Left renal pelvis (tissue), 4 donors: Measurements from ENCODE around the gene E4F1. TPM values are rescaled to one million over a fixed set of nuclear protein-coding genes. Genes with fewer than 3 reads are reported as not detected.

Experiments used
- DNase-seq, 4 donors: peaks; one replicate each; pipeline ENCODE4 v3.0.0-alpha.2; 2013; ENCODE audit warnings: low read depth in 4 of 4, low spot score in 3 of 4
- polyA plus RNA-seq, 4 donors: library from polyadenylated mRNA; unstranded; fragments of 120-200 nt; gene quantifications; one replicate each; pipeline ENCODE4 v1.2.1, GENCODE V29; 2013; ENCODE audit not compliant: insufficient read length in 4 of 4

The E4F1 gene
- polyA plus RNA-seq, 4 donors = 13.8 to 24.3 (median 15.7) TPM

DNA sequence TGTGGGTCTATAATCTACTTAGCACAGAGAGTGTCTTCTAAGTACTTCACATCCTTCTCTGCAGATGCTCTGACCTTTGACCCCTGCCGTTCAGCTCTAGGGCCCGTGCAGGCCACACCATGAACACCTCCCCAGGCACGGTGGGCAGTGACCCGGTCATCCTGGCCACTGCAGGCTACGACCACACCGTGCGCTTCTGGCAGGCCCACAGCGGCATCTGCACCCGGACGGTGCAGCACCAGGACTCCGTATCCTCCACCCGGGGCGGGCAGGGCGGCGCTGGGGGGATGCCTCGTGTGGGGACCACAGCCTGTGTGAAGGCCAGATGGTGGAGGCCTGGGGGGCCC lies 17.5 kb upstream of the E4F1 start:
- DNase-seq = no peak

DNA sequence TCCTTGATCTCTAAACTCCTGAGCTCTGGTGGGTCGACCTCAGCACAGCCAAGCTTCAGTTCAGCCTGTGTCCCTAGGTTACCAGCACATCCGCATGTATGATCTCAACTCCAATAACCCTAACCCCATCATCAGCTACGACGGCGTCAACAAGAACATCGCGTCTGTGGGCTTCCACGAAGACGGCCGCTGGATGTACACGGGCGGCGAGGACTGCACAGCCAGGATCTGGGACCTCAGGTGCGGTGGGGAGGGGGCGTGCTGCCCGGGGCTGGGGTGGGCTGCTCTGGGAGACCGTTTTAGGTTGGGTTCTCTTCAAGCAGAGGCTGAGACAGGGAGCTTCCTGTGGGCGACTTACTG lies 17.0 kb upstream of the E4F1 start:
- no peak for DNase-seq

DNA sequence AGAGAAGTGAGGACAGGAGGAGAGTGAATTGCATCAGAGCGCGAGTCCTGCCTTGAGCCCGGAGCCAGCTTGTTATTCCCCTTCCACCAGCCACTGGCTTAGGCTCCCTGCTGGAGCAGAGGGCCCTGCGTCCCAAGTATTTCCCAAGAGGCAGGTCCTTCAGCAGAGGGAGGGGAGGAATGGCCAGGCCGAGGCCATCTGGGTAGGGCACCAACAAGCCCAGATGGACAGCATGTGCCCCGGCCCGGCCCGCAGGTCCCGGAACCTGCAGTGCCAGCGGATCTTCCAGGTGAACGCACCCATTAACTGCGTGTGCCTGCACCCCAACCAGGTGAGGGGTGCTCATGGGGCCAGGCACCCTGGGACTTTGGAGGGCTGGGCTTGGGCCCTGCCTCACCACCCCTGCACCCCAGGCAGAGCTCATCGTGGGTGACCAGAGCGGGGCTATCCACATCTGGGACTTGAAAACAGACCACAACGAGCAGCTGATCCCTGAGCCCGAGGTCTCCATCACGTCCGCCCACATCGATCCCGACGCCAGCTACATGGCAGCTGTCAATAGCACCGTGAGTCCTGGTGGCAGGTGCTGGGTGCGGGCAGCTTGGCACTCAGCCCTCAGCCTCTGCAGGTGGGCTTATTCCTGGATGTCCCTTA lies 16.5 kb upstream of the E4F1 start:
- no peak for DNase-seq

DNA sequence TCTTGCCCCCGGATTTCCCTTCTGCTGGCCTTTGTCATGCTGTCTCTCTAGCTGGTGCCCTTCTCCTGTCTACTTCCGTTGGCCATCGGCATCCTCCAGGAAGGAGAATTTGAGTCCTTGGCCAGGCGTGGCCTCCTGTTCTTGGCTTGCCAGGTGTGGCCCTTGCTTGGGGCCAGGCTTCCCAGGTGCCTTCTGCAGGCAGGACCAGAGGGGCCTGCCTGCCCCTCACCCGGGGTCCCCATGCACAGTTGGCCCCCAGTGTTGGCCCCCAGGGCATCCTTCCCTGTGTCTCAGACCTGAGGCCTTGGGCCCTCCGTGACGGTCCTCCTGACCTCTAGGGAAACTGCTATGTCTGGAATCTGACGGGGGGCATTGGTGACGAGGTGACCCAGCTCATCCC lies 15.5 kb upstream of the E4F1 start:
- DNase-seq = no peak

DNA sequence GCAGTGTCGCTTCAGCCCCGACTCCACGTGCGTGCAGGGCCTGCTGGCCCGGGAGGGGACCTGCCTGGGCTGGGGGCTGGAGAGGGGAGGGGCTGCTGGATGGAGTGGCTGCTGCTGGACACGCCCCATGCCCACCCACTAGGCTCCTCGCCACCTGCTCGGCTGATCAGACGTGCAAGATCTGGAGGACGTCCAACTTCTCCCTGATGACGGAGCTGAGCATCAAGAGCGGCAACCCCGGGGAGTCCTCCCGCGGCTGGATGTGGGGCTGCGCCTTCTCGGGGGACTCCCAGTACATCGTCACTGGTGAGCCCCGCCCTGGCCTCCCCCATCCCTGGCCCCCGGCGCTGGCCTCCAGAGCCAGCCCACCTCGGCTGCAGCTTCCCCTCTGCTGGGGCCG lies 15.1 kb upstream of the E4F1 start:
- no peak for DNase-seq

DNA sequence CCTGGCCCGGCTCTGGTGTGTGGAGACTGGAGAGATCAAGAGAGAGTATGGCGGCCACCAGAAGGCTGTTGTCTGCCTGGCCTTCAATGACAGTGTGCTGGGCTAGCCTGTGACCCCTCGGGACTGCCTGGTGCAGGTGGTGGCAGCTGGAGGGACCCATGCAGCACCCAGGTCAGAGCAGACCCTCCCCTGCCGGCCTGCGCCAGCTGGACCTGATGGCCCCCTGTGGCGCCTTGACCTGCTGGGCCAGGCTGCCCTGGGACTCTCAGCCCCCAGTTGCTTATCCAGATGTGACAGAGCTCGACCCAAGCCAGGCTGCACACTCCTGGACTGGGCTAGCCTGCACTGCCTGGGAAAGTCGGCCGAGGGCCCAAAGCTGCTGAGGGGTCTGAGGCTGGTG lies 14.6 kb upstream of the E4F1 start:
- DNase-seq = no peak

DNA sequence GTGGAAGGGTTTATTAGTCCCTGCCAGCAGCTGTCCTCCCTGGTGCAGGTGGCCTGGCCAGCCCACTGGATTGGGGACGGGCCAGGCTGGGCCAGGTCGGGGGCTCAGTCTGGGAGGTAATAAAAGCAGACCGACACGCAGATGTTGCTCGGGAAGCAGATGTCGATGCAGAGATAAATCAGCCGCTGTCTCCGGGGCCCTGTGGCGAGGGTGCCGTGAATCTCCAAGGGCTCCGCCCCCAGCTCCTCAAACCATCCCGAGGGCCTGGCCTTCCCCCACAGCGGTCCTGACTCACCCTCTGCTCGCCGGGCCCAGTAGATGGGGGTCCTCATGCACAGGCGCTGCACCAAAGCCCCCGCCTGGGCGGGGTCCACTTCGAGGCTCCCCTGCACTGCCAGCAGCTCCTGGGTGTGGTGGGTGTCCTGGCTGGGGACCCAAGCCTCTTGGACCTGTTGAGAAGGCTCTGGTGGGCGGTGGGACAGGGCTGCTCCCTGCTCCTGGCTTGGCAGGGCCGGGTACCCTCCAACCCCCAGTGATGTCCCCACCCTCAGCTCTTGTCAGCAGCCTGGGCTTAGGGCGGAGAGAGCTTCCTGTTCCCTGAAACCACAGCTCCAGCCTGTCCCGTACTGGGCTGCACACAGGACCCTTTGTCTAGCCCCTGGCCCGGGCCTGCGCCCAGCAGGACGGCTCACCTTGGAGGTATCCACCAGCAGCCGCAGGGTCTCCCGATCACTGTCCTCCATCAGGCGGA lies 14.0 kb upstream of the E4F1 start:
- DNase-seq = no peak

DNA sequence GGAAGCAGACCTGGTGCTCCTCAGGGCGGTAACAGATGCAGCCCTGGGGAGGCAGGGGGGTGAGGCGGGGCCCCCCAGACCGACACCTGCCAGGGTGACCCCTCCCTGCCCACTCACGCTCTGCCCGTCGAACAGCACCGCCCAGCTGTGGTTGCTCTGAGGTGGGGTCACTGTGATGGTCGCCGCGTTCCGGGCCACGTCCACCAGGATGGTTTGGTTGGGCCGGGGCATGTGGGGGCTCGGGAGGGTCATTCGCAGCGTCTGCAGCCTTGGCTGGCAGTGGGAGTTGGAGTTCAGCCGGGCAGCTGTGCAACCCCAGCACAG lies 13.4 kb upstream of the E4F1 start:
- no peak for DNase-seq

DNA sequence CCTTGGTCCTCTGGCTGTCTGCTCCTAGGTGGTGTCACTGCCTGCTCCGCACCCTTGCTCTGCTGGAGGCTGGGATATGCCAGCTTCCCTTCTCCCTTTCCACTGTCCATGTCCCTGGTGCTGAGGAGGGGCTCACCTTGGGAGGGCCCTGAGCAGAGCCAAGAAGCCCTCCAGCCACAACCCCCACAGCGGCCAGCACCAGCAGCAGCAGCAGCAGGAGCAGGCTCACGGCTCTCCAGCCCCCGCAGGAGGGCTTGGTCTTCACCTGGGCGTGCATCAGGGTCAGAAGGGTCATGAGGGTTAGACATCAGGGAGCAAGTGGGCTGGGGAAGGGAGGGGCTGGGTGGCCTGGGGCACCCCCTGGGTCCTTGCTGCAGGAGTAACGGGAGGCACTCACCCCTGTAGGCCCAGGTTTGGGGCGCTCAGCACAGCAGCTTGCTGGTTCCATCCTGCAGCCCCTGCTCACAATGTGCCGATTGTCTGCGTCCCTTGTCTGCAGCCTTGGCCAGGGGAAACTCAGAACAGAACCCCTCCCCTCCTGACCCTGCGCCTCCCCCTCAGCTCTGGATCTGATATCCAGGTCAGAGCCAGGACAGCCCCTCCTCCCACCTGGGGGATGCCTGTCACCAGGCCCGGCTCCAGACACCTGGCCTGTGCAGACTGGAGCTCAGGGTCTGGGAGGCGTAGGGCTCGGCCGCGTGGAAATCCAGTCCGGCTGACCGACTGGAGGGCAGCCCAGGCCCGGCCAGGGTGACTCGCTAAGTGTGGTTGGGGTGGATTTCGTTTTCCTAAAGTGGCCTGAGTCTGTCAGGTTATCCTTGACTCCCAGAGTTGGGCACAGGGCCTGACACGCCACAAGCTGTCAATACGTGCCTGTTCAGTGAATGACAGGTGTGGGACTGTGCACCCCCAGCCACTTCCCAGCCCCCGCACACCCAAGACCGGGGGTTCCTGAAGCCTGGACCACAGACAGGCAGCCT lies 12.7 kb upstream of the E4F1 start, which contains the start of gene BRICD5:
Gene BRICD5, minus strand, starts transcription at position 478 of the 980 bp plus-strand sequence. Its CDS starts 30 bp downstream, at position 448.
- no peak for DNase-seq

DNA sequence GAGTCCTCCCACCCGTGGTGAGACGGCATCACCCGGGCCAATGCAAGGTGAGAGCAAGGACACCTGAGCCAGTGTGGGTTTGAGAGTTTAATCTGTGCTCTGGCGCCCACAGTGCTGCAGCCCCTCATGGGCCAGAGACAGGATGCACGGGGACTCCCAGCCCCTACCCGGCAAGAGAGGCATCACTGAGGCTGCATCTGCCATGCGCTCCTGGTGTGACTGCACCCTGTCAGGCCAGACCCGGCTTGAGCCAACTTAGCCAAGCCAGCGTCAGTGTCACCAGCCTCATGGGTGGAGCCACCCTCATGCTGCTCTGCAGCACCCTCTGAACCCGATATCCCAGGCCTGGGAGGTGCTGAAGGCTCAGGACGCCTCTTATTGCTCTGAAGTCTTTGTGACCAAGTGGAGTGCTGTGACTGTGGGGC lies 11.5 kb upstream of the E4F1 start:
- no peak for DNase-seq

DNA sequence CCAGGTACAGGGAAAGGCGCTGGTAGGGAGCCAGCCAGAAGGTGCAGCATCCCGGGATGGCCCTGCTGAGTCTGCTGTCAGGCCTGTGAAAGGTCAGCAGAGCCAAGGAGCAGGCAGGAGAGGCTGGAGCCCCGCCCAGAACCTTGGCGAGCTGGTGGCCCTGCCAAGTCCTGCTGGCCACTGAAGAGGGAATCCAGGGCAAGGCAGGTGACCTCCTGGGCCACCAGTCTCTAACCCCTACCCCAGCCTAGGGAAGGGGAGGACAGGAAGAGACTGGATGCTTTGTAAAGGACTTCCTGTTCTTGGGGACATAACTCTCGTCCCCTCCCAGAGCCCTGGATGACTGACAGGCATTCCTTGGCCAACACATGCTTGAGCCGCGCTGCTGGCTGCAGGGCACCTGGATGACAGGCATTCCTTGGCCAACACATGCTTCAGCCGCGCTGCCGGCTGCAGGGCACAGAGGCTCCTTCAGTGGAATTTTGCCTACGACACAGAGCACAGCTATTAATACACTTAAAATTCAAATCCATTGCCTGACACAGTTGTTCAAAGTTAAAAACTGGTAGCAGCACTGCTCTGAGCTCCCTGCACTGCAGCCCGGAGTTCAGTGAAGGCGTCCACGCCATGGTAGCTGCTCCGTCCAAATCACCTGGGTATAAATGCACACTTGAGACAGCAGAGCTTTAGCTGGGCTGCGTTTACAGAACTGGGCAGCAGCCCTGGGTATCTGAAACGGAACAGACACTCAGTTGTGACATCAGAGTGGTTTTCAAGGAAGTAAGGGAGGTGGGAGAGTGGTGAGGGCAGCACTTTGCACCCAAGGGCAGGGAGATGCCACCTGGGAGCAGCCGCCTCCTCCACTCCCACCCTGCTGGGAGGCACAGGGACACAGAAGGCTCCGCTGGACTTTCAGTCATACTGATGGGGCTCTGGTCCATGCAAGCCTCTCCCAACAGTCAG lies 10.7 kb upstream of the E4F1 start:
- DNase-seq = no peak

DNA sequence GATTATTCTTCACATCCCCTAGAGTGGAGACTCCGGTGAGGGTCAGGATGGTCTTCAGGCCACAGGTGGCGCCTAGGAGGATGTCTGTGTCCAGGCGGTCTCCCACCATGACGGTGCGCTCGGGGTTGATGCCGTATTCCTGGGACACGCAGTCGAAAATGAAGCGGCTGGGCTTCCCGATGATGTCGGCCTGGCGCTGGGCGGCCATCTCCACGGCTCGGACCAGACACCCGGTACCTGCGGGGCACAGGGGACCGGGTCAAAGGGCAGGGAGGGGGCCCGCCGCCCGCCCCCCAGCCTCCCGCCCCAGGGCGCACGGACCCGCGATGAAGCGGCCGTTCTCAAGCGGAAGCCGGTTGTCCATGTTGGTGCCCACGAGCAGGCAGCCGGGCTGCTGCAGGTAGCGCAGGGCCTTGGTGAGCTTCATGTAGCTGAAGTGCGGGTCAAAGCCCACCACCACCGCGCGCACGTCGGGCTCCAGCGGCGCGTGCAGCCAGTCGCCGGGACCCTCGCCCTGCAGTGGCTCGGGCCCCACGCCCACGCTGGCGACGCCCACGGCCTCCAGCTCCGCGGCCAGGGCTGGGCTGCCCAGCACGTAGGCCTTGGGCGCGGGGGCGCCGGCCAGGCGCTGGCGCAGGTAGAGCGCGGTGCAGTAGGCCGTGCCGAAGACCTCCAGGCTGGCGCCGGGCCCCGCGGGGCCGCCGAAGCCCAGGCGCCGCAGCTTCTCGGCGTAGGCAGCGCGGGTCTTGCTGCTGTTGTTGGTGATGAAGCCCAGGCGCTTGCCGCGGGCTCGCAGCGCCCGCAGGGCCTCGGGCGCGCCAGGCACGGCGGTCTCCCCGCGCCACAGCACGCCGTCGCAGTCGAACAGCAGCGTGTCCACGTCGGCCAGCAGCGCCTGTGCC lies 9.3 kb upstream of the E4F1 start:
- DNase-seq = no peak

DNA sequence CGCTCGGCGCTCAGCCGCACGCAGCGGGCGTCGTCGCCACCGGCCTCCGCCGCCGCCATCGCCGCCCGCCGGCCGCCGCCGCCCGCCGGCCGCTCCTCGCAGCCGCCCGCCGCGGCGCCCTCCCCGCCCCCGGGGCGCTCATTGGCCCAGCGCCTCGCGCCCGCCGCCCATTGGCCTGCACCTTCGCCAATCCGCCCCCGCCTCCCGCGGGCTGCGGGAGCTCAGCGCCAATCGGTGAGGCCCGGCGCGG lies 8.7 kb upstream of the E4F1 start, which contains the start of gene PGP:
Gene PGP, minus strand, starts transcription at position 122 of the 250 bp plus-strand sequence. Its CDS starts 63 bp downstream, at position 59.
- no peak for DNase-seq

DNA sequence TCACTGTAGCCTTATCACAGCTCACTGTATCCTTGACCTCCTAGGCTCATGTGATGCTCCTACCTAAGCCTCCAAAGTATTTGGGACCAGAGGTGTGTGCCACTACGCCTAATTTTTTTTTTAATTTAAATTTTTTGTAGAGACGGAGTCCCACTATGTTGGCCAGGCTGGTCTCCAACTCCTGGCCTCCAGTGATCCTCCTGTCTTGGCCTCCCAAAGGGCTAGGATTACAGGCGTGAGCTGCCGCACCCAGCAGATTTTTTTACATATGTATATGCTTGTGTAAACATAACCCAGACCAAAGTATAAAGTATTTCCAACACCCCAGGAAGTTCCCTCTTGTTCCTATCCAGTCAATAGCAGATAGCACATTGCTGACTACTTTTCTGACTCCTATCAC lies 7.1 kb upstream of the E4F1 start:
- no peak for DNase-seq

DNA sequence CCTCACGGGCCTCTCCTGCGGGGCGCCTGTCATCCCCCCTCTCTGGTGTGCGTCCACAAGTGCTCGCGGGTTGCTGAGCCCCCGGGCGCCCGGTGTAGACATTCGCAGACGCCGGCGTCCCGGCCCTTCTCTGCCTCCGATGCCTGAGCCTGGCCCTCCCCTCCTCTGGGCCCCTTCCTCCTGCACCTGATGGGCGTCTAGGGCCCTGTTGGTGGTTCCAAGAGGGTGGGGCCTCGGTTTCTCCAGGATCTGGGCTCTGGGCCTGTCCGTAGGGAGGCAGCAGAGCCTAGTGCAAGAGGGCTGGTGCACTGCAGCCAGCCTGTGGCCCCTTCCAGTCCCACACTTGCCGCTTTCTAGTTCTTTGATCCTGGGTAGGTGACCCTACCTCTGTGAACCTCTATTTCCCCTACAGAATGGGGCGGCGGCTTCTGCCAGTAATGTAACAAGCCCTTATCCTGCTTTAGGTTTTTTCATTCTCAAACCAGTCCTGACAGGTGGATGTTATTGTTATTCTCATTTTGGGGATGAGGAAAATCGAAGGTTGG lies 623 bp downstream of the E4F1 start:
- no peak for DNase-seq

DNA sequence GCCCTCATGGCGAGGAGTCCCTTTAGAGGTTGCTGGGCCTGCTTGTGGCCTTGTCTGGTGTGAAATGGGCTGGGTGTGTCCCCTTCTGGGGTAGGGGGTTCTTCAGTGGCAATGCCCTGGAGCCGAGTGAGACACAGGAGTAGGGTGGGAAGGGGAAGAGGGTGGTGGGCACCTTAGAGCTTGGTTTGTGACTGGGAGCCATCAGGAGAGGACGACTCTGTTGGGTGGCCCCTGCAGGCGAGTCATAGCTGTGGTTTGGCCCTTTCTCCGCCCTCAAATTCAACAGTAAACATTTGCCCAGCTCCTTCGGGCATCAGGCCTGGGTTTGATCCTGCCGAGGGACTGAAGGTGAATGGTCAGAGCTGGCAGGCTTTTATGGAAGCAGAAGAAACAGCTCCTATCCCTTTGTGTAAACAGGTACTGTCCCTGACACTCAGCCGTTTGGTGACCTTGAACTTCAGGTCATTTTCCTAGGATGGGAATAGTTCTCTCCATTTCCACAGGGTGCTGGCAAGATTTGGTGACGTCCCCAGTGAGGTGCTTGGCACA lies 2.9 kb downstream of the E4F1 start:
- DNase-seq = no peak

DNA sequence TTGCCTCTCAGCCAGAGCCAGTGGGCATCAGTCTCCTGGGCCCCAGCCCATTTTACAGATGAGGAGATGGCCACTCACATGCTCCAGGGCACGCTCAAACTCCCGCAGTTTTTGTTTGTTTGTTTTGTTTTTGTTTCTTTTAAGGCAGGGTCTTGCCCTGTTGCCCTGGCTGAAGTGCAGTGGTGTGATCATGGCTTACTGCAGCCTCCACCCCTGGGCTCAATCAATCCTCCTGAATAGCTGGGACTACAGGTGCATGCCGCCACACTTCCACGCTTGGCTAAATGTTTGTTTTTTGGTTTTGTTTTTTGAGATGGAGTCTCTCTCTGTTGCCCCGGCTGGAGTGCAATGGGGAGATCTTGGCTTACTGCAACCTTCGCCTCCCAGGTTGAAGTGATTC lies 3.5 kb downstream of the E4F1 start:
- DNase-seq = no peak

DNA sequence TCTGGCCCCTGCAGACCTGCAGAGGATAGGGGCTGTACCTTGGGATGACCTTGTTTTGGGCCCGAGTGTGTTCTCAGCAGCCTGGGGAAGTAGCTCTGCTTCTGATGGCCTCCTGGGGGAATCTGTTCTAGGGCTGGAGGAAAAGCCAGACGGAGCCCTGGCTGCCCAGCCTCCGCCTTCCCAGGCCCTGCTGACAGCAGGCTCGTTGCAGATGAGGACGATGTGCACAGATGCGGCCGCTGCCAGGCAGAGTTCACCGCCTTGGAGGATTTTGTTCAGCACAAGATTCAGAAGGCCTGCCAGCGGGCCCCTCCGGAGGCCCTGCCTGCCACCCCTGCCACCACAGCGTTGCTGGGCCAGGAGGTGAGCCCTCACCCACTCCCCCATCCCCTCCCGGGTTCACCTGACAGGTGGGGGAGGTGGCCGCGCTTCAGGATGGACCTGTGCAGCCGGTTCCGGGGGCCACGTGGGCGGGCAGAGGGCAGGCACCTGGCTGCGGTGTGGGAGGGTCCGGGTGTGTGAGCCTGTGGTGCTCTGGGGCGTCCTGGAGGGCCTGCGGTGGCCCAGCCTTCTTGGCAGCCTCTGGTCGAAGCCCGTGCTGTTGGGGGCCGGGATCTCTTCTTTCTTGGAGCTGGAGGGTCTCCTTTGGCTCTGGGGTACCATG lies 4.9 kb downstream of the E4F1 start:
- no peak for DNase-seq
